Hepatocyte (in vitro differentiated cells): ENCODE data around the gene PEMT. TPM values are rescaled to one million over a fixed set of nuclear protein-coding genes. Genes with fewer than 3 reads are reported as not detected.

Source experiments
- DNase-seq: peaks from one replicate; pipeline ENCODE4 v3.0.0-alpha.2; 2016; ENCODE audit warnings: low spot score
- H2AFZ ChIP-seq: fragments of 200-600 bp; sonication (generic); 2 replicates; pipeline ENCODE4 v1.6.0; 2016; ENCODE audit warnings: antibody characterized with exemption, mild to moderate bottlenecking
- H3K27ac ChIP-seq: fragments of 200-600 bp; sonication (generic); 2 replicates; pipeline ENCODE4 v1.5.1; 2016; ENCODE audit warnings: mild to moderate bottlenecking
- H3K27me3 ChIP-seq: fragments of 200-600 bp; sonication (generic); 2 replicates; pipeline ENCODE4 v1.6.1; 2016
- H3K36me3 ChIP-seq: fragments of 200-600 bp; sonication (generic); replicated peaks from 2 replicates; pipeline ENCODE4 v1.5.1; 2016; ENCODE audit warnings: low read depth; ENCODE audit not compliant: insufficient read depth
- H3K4me1 ChIP-seq: fragments of 200-600 bp; sonication (generic); 2 replicates; pipeline ENCODE4 v1.5.1; 2016; ENCODE audit warnings: mild to moderate bottlenecking, moderate library complexity; ENCODE audit not compliant: insufficient read depth
- H3K4me2 ChIP-seq: fragments of 200-600 bp; sonication (generic); 2 replicates; pipeline ENCODE4 v1.6.0; 2016
- H3K4me3 ChIP-seq: fragments of 200-600 bp; sonication (generic); 2 replicates; pipeline ENCODE4 v1.5.1; 2016; ENCODE audit warnings: mild to moderate bottlenecking
- H3K79me2 ChIP-seq: fragments of 200-600 bp; sonication (generic); 2 replicates; pipeline ENCODE4 v1.6.0; 2017; ENCODE audit warnings: mild to moderate bottlenecking
- H3K9me2 ChIP-seq: fragments of 200-600 bp; sonication (generic); replicated peaks from 2 replicates; pipeline ENCODE4 v1.6.0; 2017; ENCODE audit warnings: mild to moderate bottlenecking; ENCODE audit not compliant: insufficient read depth
- H3K9me3 ChIP-seq: fragments of 200-600 bp; sonication (generic); 2 replicates; pipeline ENCODE4 v1.5.1; 2016; ENCODE audit warnings: low read depth, mild to moderate bottlenecking
- H4K20me1 ChIP-seq: fragments of 200-600 bp; sonication (generic); 2 replicates; pipeline ENCODE4 v1.6.0; 2016; ENCODE audit warnings: mild to moderate bottlenecking; ENCODE audit not compliant: insufficient read depth, poor library complexity, severe bottlenecking
- EZH2 ChIP-seq: fragments of 200-600 bp; sonication (generic); IDR thresholded peaks from 2 replicates; pipeline ENCODE4 v1.6.1; 2016; ENCODE audit warnings: antibody characterized with exemption, mild to moderate bottlenecking, borderline replicate concordance
- EZH2phosphoT487 ChIP-seq: fragments of 200-600 bp; sonication (generic); IDR thresholded peaks from one replicate; pipeline ENCODE4 v1.6.1; 2018; ENCODE audit warnings: antibody characterized with exemption, mild to moderate bottlenecking, low read depth, moderate library complexity; ENCODE audit not compliant: unreplicated experiment, severe bottlenecking
- WGBS: methylation state at CpG from one replicate; pipeline ENCODE4 v1.1.6; 2016; ENCODE audit warnings: low lambda C conversion rate; ENCODE audit errors: missing lambda C conversion rate; 5-methylcytosine and 5-hydroxymethylcytosine counted together
- polyA plus RNA-seq: library from polyadenylated mRNA; unstranded; fragments of >200 nt; fragmentation: Nextera tagmentation; extraction: Ambion mirVana; gene quantifications from 2 replicates; pipeline ENCODE4 v1.2.1, GENCODE V29; 2016
- total RNA-seq: library from RNA; depleted of rRNA; stranded (reverse); fragments of >200 nt; gene quantifications from 2 replicates; pipeline ENCODE4 v1.2.3, GENCODE V29; 2014
- TF ChIP-seq, protein P1 (sequence below): fragments of 200-600 bp; sonication (generic); IDR thresholded peaks from 2 replicates; pipeline ENCODE4 v1.5.1; 2016; ENCODE audit warnings: antibody characterized with exemption, mild to moderate bottlenecking; ENCODE audit not compliant: poor library complexity

Gene PEMT
- total and polyA plus RNA-seq, 2 experiments from 2014 or later: 50.1 to 70.4 TPM

DNA sequence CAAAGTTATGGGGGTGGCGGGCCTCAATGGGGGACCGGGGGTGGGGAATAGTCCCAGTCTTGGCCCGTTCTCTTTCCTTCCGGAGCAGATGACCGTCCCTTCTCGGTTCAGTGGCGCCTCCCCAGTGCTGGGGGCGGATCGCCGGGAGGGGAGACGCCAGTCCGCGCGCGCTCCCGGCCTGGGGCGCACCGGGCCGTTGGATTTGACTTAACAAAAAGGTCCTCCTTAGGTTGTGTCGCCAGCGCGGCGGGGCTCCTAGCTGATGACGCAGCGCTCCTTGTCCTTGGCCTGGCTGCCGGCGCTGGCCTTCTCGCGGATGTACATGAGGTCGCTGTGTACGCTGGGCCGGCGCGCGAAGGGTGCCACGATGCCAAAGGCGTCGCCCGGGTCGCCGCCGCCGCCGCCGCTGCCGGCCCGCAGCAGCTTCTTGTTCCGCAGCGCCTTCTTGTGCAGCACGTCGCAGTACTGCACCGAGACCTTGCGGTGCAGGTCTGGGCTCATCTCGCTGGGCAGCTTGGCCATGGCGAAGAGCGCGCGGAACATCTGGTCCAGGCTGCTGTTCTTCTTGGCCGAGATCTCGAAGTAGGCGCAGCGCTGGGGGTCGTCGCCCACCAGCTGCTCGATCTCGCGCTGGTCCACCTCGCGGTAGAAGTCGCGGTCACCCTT is 96.5 kb downstream of the PEMT start:
- no peaks in the 10 kb centered on the region for H4K20me1 ChIP-seq
- H3K36me3 ChIP-seq: no peaks in the 10 kb centered on the region
- H3K4me2 ChIP-seq: peak overlapping the region; percentile 99
- no peaks in the 10 kb centered on the region for H3K79me2 ChIP-seq
- no peak for TF ChIP-seq EZH2phosphoT487
- no peak for TF ChIP-seq EZH2
- TF ChIP-seq, protein P1, sequence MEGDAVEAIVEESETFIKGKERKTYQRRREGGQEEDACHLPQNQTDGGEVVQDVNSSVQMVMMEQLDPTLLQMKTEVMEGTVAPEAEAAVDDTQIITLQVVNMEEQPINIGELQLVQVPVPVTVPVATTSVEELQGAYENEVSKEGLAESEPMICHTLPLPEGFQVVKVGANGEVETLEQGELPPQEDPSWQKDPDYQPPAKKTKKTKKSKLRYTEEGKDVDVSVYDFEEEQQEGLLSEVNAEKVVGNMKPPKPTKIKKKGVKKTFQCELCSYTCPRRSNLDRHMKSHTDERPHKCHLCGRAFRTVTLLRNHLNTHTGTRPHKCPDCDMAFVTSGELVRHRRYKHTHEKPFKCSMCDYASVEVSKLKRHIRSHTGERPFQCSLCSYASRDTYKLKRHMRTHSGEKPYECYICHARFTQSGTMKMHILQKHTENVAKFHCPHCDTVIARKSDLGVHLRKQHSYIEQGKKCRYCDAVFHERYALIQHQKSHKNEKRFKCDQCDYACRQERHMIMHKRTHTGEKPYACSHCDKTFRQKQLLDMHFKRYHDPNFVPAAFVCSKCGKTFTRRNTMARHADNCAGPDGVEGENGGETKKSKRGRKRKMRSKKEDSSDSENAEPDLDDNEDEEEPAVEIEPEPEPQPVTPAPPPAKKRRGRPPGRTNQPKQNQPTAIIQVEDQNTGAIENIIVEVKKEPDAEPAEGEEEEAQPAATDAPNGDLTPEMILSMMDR: peak; percentile 5
- peaks cover 9% of the 10 kb centered on the region for H3K27me3 ChIP-seq
- WGBS: 3% methylated on average over 69 of the region's 71 CpGs
- peak overlapping the region; percentile 25 for H3K27ac ChIP-seq
- H2AFZ ChIP-seq: no peak overlapping the region
- H3K9me2 ChIP-seq: no peaks in the 10 kb centered on the region
- DNase-seq: peak; percentile 60
- peaks cover 21% of the 10 kb centered on the region for H3K4me1 ChIP-seq
- H3K9me3 ChIP-seq: no peaks in the 10 kb centered on the region
- H3K4me3 ChIP-seq: peak overlapping the region; percentile 70

GRCh38 chr17:17494499-17494869 is 97.0 kb downstream of the PEMT start:
- Histone ChIP-seq H3K27me3 (peaks cover 9% of the 10 kb centered on the region), H3K9me3 (no peaks in the 10 kb centered on the region), H3K36me3 (no peaks in the 10 kb centered on the region), H3K79me2 (no peaks in the 10 kb centered on the region), H3K4me2 (peak overlapping the region; percentile 99), H3K9me2 (no peaks in the 10 kb centered on the region), H3K4me1 (peaks cover 21% of the 10 kb centered on the region), H3K27ac (no peak overlapping the region), H4K20me1 (no peaks in the 10 kb centered on the region), H2AFZ (no peak overlapping the region), H3K4me3 (peak overlapping the region; percentile 70)
- no peak for DNase-seq
- WGBS: 21% methylated on average over 12 of the region's 14 CpGs
- TF ChIP-seq EZH2 (no peak), EZH2phosphoT487 (no peak)
- TF ChIP-seq, protein P1: no peak

- WGBS: 56% methylated on average over 5 of the region's 5 CpGs
- no peaks in the 10 kb centered on the region for H3K79me2 ChIP-seq
- H4K20me1 ChIP-seq: no peaks in the 10 kb centered on the region
- no peak overlapping the region for H3K27ac ChIP-seq
- no peaks in the 10 kb centered on the region for H3K36me3 ChIP-seq
- H3K4me3 ChIP-seq: no peak overlapping the region
- H3K9me3 ChIP-seq: no peaks in the 10 kb centered on the region
- peak overlapping the region; percentile 99 for H3K4me2 ChIP-seq
- H2AFZ ChIP-seq: no peak overlapping the region
- TF ChIP-seq, protein P1: no peak
- no peak for TF ChIP-seq EZH2
- no peak for TF ChIP-seq EZH2phosphoT487
- H3K4me1 ChIP-seq: peaks cover 21% of the 10 kb centered on the region
- no peaks in the 10 kb centered on the region for H3K9me2 ChIP-seq
- DNase-seq: no peak
- peaks cover 9% of the 10 kb centered on the region for H3K27me3 ChIP-seq
Observed at GRCh38 chr17:17493986-17494466, 97.5 kb downstream of the PEMT start.
